ENCODE results near the gene CMSS1. TPM values are rescaled to one million over a fixed set of nuclear protein-coding genes. Genes with fewer than 3 reads are reported as not detected.

Gene CMSS1
- total RNA-seq, 2 donors from 2014 or later, result 18.5 to 27.6 TPM

DNA sequence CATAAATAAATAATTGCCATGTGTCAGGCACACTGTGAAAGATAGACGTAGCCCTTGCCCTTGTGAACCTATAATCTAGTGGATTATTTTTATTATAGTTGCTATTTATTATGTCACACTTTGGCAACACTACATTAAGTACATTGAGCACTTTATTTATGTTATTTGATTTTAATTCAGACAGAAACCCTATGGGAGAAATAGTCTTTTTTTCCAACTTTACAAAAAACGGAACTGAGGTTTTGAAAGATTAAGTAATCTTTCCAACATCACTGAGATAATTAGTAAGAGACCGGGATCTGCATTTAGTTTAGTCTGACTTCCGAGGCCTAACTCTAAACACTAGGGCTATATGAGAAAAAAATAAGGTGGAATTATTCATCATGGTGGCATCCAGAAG, 299.4 kb downstream of the CMSS1 start:
- intact Hi-C loops (cut with DNase I), result no loop called here
- DNase-seq (ENCODE audit: low spot score), result no peak

GRCh38 chr3:100120012-100120411, 302.4 kb downstream of the CMSS1 start:
- intact Hi-C loops (cut with DNase I), result no loop called here
- DNase-seq (ENCODE audit: low spot score), result no peak

DNA sequence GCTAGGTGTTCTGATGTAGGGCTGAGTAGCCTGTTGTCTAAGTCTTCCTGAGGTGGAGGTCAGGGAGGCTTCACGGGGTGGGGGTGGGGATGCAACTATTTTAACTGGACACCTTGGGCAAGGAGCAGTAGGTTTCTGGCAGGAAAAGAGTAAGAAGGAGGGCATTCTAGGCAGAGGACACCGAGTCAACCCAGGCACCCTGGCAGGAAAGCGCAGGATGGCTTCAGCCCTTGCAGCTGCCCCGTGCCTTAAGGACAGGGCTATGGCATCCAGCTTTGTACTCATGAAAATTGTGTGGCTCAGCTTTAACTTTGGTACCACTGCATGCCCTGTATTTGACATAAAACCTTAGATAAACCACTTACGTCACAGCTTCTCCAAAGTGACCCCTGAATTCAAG, 303.0 kb downstream of the CMSS1 start:
- intact Hi-C loops (cut with DNase I), result no loop called here
- DNase-seq (ENCODE audit: low spot score), result no peak

DNA sequence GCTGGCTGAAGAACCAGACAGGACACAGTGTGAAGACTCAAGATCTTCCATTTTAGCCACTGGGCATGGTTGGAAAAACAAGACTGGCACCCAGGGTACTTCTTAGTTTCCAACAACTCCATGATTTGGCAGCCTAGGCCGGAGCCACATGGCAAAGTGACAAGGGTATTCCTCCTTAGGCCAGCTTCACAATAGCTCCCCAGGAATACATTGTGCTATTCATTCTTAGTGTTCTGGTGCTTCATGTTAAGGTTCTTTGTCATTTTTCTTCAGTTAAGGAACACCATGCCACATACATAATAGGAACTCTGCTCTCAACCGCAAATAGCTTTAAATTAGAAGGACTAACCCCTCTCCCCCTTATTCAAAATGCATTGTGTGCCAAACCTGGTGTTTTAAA, 304.7 kb downstream of the CMSS1 start:
- intact Hi-C loops (cut with DNase I), result no loop called here
- DNase-seq (ENCODE audit: low spot score), result no peak

- intact Hi-C loops (cut with DNase I), result no loop called here
- no peak for DNase-seq (ENCODE audit: low spot score)
Measured at GRCh38 chr3:100123112-100123511, 305.4 kb downstream of the CMSS1 start.

GRCh38 chr3:100124201-100124761, 306.6 kb downstream of the CMSS1 start:
- intact Hi-C loops (cut with DNase I), result no loop called here
- DNase-seq (ENCODE audit: low spot score), result no peak

- DNase-seq (ENCODE audit: low spot score), result no peak
- intact Hi-C loops (cut with DNase I), result no loop called here
Measured at GRCh38 chr3:100125161-100125938, 307.7 kb downstream of the CMSS1 start.

DNA sequence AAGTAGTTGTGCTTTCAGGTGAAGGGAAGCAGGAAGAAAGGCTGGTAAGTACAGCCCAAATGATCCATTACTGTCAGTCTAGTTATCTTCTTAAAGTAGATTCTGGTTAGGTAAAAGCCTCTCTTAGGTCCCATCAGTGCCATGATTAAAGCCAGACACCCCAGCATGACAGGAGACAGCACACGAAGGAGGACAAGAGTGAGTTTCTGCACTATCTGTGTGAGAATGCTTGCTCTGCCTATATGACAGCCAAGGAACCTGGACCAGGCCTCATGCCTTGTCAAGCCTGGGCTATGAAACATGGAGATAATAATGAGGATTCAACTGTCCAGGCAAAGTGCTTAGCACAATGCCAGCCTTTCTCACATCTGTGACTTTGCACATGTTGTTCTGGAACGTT, 310.1 kb downstream of the CMSS1 start:
- no peak for DNase-seq (ENCODE audit: low spot score)
- intact Hi-C loops (cut with DNase I), result no loop called here

DNA sequence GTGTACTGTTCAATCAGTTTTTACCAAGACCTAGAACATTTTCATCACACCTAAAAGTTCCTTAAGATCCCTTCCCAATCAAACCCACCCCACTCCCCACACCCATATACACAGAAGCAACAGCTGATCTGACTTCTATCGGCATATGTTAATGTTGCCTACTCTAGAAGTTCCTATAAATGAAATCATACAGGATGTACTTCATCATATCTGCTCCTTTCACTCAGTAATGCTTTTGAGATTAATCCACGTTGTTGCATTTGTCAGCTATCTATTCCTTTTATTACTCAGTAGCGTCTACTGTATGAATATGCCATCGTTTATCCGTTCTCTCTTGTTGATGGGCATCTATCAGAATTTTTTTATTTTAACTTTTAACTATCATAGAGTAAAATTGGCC, 310.9 kb downstream of the CMSS1 start:
- intact Hi-C loops (cut with DNase I), result no loop called here
- no peak for DNase-seq (ENCODE audit: low spot score)

DNA sequence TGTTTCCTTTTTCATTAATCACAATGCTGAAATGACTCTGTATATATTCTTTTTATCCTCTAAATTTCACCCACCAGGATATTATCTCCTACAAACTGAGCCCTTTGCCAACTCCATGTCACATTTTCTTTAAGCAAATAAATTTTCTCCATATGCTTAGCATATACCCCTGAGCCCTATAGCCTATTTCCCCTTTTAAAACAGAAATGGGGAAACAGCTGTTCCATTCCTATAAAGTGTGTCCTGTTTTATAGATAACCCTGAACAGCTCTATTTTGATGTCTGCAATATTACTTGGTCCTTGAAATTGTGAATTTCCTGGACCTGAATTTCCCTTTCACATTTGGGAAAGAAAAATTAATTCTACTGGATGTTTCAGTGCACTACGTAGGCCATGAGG, 312.3 kb downstream of the CMSS1 start:
- intact Hi-C loops (cut with DNase I), result loop anchor here in 1 of 2 donors (2.0 kb wide), 1 partner anchor 23 kb away; no protein-coding TSS in a partner anchor
- DNase-seq (ENCODE audit: low spot score), result no peak

DNA sequence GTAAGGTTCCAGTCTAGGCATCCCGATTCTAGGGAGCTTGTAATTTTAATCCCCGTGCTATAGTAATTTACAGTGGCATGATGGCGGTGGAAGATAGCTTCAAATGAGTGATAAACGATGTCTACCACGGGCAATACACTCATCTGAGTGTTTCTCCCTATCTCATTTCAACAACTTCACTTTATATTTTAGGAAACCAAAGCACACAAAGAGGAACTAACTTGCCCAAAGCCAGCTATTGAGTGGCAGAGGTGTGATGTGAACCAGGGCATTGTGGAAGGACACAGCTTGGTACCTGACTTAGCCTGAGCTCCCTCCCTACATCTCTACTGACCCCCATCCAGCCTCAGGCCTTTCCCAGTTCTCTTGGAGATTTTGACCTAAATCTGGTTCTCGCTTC, 313.6 kb downstream of the CMSS1 start:
- intact Hi-C loops (cut with DNase I), result loop anchor here in 1 of 2 donors (2.0 kb wide), 1 partner anchor 22 kb away; no protein-coding TSS in a partner anchor
- no peak for DNase-seq (ENCODE audit: low spot score)

DNA sequence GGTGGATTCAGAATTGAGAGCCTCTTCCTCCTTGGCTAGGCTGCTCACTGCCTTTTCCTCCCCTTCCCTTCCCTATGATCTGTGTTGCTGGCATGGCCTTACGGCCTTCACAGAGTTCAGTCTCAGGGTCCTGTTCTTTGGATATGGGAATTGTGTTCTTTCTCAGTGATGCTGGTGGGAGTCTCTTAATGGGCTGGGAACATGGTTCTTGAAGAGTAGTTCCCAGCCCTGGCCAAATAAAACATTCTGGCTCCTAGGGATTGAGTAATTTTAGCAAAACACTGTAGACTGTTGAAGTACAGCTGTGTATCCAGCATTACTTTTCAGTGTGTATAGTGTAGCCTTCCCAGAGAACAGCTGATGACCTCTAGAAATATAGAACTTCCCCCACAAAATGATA, 319.3 kb downstream of the CMSS1 start:
- no peak for DNase-seq (ENCODE audit: low spot score)
- intact Hi-C loops (cut with DNase I), result no loop called here

- no peak for DNase-seq (ENCODE audit: low spot score)
- intact Hi-C loops (cut with DNase I), result no loop called here
Measured at GRCh38 chr3:100140976-100141375, 323.3 kb downstream of the CMSS1 start.

- intact Hi-C loops (cut with DNase I), result no loop called here
- no peak for DNase-seq (ENCODE audit: low spot score)
Measured at GRCh38 chr3:100141586-100141985, 323.9 kb downstream of the CMSS1 start.

DNA sequence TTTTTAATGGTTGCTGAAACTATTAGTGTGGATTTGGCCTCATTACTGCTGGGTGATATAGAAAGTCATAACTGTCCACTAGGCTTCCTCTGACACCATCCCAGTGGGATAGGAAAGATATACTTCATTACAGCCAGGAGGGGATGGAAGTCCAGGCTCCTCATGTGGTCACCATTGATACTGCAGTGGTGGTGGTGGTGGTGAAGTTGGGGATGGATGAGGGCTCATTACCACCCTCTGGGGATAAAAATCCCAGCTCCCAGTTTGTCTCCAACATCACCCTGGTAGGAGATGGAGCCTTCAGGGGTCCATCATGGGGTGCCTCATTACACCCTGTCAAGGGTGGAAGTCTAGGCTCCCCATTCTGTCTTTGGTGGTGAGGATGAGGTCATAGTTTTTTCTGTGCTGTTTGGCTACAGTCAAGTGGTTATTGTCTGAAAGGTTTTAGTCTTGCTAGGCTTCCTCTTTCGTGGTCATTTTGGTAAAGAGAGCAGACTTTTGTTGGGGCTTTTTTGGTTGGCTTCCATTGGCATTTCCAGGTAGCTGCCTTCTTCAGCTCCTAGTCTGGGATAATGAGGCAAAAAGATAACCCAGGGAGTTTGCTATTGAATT, 326.7 kb downstream of the CMSS1 start:
- intact Hi-C loops (cut with DNase I), result no loop called here
- no peak for DNase-seq (ENCODE audit: low spot score)

GRCh38 chr3:100149130-100149529, 331.5 kb downstream of the CMSS1 start:
- no peak for DNase-seq (ENCODE audit: low spot score)
- intact Hi-C loops (cut with DNase I), result no loop called here

- intact Hi-C loops (cut with DNase I), result loop anchor here (5.0 to 10.0 kb wide), 3 partner anchors 63 to 185 kb away; no protein-coding TSS in a partner anchor
- no peak for DNase-seq (ENCODE audit: low spot score)
Measured at GRCh38 chr3:100149713-100150415, 332.2 kb downstream of the CMSS1 start.

- intact Hi-C loops (cut with DNase I), result loop anchor here (5.0 to 10.0 kb wide), 3 partner anchors 63 to 186 kb away; no protein-coding TSS in a partner anchor
- DNase-seq (ENCODE audit: low spot score), result no peak
Measured at GRCh38 chr3:100150473-100150872, 332.8 kb downstream of the CMSS1 start.

DNA sequence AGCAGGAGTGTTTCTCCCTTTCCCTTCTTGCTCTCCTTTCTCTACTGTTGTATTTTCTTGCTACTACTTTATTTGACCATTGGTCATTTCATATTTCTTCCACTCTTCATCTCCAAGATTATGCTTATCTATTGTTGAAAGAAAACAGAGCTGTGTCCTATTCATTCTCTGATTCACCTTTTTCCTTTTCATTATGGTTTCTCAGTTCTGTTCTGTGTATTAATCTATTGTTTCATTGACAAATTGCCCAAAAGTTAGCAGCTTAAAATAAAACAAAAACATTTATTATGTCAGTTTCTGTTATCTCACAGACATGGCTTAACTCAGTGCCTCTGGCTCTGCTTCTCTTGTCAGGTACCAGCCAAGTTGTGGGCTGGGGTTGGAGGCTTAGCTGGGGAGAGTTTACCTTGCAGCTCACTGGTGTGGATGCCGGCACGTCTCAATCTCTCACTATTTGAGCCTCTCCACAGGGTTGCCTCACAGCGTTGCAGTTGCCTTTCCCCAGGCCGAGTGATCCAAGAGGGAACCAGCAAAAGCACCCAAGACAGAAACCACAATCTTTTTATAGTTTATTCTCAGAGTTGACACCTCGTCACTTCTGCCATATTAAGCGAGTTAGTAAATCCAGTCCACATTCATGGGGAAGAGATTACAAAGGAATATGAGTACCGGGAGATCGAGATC, 333.5 kb downstream of the CMSS1 start:
- intact Hi-C loops (cut with DNase I), result loop anchor here (5.0 to 10.0 kb wide), 3 partner anchors 64 to 186 kb away; no protein-coding TSS in a partner anchor
- no peak for DNase-seq (ENCODE audit: low spot score)

Data from posterior vena cava (tissue), 2 donors.